ENCODE data around the gene ANKRD16. TPM values are rescaled to one million over a fixed set of nuclear protein-coding genes. Genes with fewer than 3 reads are reported as not detected.

Gene ANKRD16
- total and polyA plus RNA-seq, 2 of the 13 experiments (the other 11 are each of a cell fraction or from before 2014, with no cell fraction given), result 8.0 to 11.4 TPM

GRCh38 chr10:5937016-5937415, 47.3 kb upstream of the ANKRD16 start:
- Histone ChIP-seq H3K9me3 (ENCODE audit: low read length) (no peaks in the 10 kb centered on the region), H4K20me1 (ENCODE audit: insufficient read depth, low read length) (no peaks in the 10 kb centered on the region), H3K4me2 (ENCODE audit: low read depth, low read length) (no peak overlapping the region), H3K9ac (ENCODE audit: insufficient read depth, low read depth, low read length) (no peak overlapping the region), H3K79me2 (ENCODE audit: insufficient read depth, low read length) (no peaks in the 10 kb centered on the region), H3K27ac (ENCODE audit: extremely low read length, insufficient read depth, low read length) (no peak overlapping the region), H3K36me3 (replicated peaks in 1 of 2; ENCODE audit: control insufficient read depth in 1 of 2, insufficient read depth in 2 of 2, low read length in 2 of 2) (peaks cover 5 to 38% of the 10 kb centered on the region in 2 experiments; a peak in 4 of 5 replicates), H2AFZ (ENCODE audit: low read length) (no peak overlapping the region), H3K4me3 (replicated peaks in 1 of 3; ENCODE audit: insufficient read depth in 1 of 3, low read depth in 2 of 3, low read length in 3 of 3) (no peak overlapping the region), H3K4me1 (ENCODE audit: insufficient read depth, low read length) (peaks cover 12% of the 10 kb centered on the region), H3K27me3 (ENCODE audit: control insufficient read depth in 1 of 2, insufficient read depth in 2 of 2, low read length in 2 of 2) (peaks cover 0 to 6% of the 10 kb centered on the region in 2 experiments; a peak in 2 of 5 replicates)
- 99% methylated on average over 17 of the region's 18 CpGs for WGBS (ENCODE audit: low lambda C conversion rate)
- CTCF ChIA-PET (ENCODE audit: low intra/inter-chr PET ratio, low total read pairs), result no interaction called here
- TF ChIP-seq ZNF775 (CRISPR knock-in tag; IDR thresholded peaks at IDR 0.05; ENCODE audit: borderline replicate concordance) (no peak), ZNF780A (CRISPR knock-in tag; IDR thresholded peaks at IDR 0.05) (no peak), PBX3 (CRISPR knock-in tag; IDR thresholded peaks at IDR 0.05; ENCODE audit: borderline replicate concordance) (no peak), SETDB1 (CRISPR knock-in tag; IDR thresholded peaks at IDR 0.05; ENCODE audit: borderline replicate concordance) (no peak), IKZF1 (IDR thresholded peaks at IDR 0.05) (no peak), ZNF281 (CRISPR knock-in tag; IDR thresholded peaks at IDR 0.05; ENCODE audit: borderline replicate concordance) (no peak), ZNF558 (CRISPR knock-in tag; IDR thresholded peaks at IDR 0.05; ENCODE audit: borderline replicate concordance) (no peak), NFAT5 (CRISPR knock-in tag; IDR thresholded peaks at IDR 0.05) (no peak)
- DNase-seq (ENCODE audit: low spot score) (no peak), FAIRE-seq (no peak), ATAC-seq (no peak)
- POLR2A ChIA-PET, result no interaction called here
- in situ Hi-C loops (cut with HindIII; ENCODE audit: extremely low pct_ligation_motif_present, low pct_unique_long_range_greater_than_20kb) (no loop called here), intact Hi-C loops (cut with micrococcal nuclease; ENCODE audit: unreplicated experiment) (no loop called here)
- no TSS peak for BruUV-seq (replicated peaks)
